Activated T-helper 1 cell treated with anti-CD3 and anti-CD28 coated beads, Interleukin-2, amount 50 U/mL, for 16 hours (primary cell): ENCODE results near the gene VAMP2.

Experiments
- DNase-seq, 2 donors: peaks; one replicate each; pipeline ENCODE4 v3.0.0-alpha.2; 2020; ENCODE audit warnings: low read depth in 1 of 2, low spot score in 1 of 2

The VAMP2 gene

GRCh38 chr17:8143581-8144400 is 19.0 kb downstream of the VAMP2 start:
- no peak for DNase-seq

- no peak for DNase-seq
Measured at GRCh38 chr17:8142887-8143580, 19.7 kb downstream of the VAMP2 start.

- no peak for DNase-seq
Measured at GRCh38 chr17:8142158-8142886, 20.4 kb downstream of the VAMP2 start.

GRCh38 chr17:8141741-8142140 is 21.0 kb downstream of the VAMP2 start:
- no peak for DNase-seq

- no peak for DNase-seq
Measured at GRCh38 chr17:8141045-8141444, 21.7 kb downstream of the VAMP2 start.

GRCh38 chr17:8140065-8141029 is 22.4 kb downstream of the VAMP2 start:
- no peak for DNase-seq

GRCh38 chr17:8138672-8139371 is 23.9 kb downstream of the VAMP2 start:
- DNase-seq, result peak; percentile 92

GRCh38 chr17:8138374-8138671 is 24.4 kb downstream of the VAMP2 start:
- DNase-seq, result no peak

- DNase-seq, result no peak
Measured at GRCh38 chr17:8137645-8138373, 24.9 kb downstream of the VAMP2 start.

- DNase-seq, result no peak
Measured at GRCh38 chr17:8133941-8134340, 28.8 kb downstream of the VAMP2 start.

- DNase-seq, result no peak
Measured at GRCh38 chr17:8133399-8133798, 29.3 kb downstream of the VAMP2 start.

- DNase-seq, result no peak
Measured at GRCh38 chr17:8131844-8132441, 30.8 kb downstream of the VAMP2 start.

- DNase-seq, result no peak
Measured at GRCh38 chr17:8128125-8128784, 34.5 kb downstream of the VAMP2 start.

- DNase-seq, result no peak
Measured at GRCh38 chr17:8126491-8127066, 36.2 kb downstream of the VAMP2 start.

GRCh38 chr17:8125947-8126490 is 36.7 kb downstream of the VAMP2 start:
- DNase-seq, result no peak

GRCh38 chr17:8125154-8125946 is 37.4 kb downstream of the VAMP2 start:
- DNase-seq, result peak; percentile 78 to 80
